Endodermal cell (in vitro differentiated cells): ENCODE data around the gene PNPLA8. TPM values are rescaled to one million over a fixed set of nuclear protein-coding genes. Genes with fewer than 3 reads are reported as not detected.

Experiments
- DNase-seq: peaks from one replicate; pipeline ENCODE4 v3.0.0-alpha.2; 2017
- H3K27ac ChIP-seq: 2 replicates; pipeline ENCODE4 v1.5.1; 2013; ENCODE audit warnings: mild to moderate bottlenecking, low read depth, low read length, moderate library complexity
- H3K27me3 ChIP-seq: 2 replicates; pipeline ENCODE4 v1.6.1; 2013; ENCODE audit warnings: mild to moderate bottlenecking, low read length, moderate library complexity; ENCODE audit not compliant: insufficient read depth, control insufficient read depth, poor library complexity, severe bottlenecking
- H3K36me3 ChIP-seq: 2 replicates; pipeline ENCODE4 v1.7.0; 2013; ENCODE audit warnings: mild to moderate bottlenecking, low read length, moderate library complexity; ENCODE audit not compliant: control insufficient read depth, insufficient read depth
- H3K4me1 ChIP-seq: one replicate; pipeline ENCODE4 v1.7.0; 2013; ENCODE audit warnings: low read length; ENCODE audit not compliant: control insufficient read depth, insufficient read depth
- H3K4me3 ChIP-seq: 2 replicates; pipeline ENCODE4 v1.5.1; 2013; ENCODE audit warnings: mild to moderate bottlenecking, low read length, moderate library complexity
- H3K9ac ChIP-seq: 2 replicates; pipeline ENCODE4 v1.6.1; 2013; ENCODE audit warnings: mild to moderate bottlenecking, low read length, moderate library complexity; ENCODE audit not compliant: poor library complexity, severe bottlenecking; ENCODE audit errors: extremely low read depth
- H3K9me3 ChIP-seq: 2 replicates; pipeline ENCODE4 v1.6.1; 2013; ENCODE audit warnings: mild to moderate bottlenecking, low read length, moderate library complexity; ENCODE audit not compliant: control insufficient read depth
- H3K27ac Mint-ChIP-seq: 2 replicates; pipeline ENCODE4 v1.8.0; 2020; ENCODE audit warnings: mixed read lengths
- H3K27me3 Mint-ChIP-seq: 2 replicates; pipeline ENCODE4 v1.8.0; 2021; ENCODE audit warnings: mild to moderate bottlenecking, mixed read lengths; ENCODE audit not compliant: insufficient read depth
- H3K36me3 Mint-ChIP-seq: 2 replicates; pipeline ENCODE4 v1.8.0; 2020; ENCODE audit warnings: low read depth, mixed read lengths
- H3K4me1 Mint-ChIP-seq: 2 replicates; pipeline ENCODE4 v1.8.0; 2020; ENCODE audit warnings: mixed read lengths
- H3K4me3 Mint-ChIP-seq: 2 replicates; pipeline ENCODE4 v1.8.0; 2020; ENCODE audit warnings: mild to moderate bottlenecking, moderate library complexity, mixed read lengths
- H3K9me3 Mint-ChIP-seq: 2 replicates; pipeline ENCODE4 v1.8.0; 2020; ENCODE audit warnings: mild to moderate bottlenecking, mixed read lengths
- WGBS, 2 experiments: methylation state at CpG; one replicate each; pipeline versions ENCODE4 v1.1.5 to v1.1.7; 2013; ENCODE audit warnings: missing lambda C conversion rate in 2 of 2, mixed read lengths in 1 of 2; ENCODE audit not compliant: insufficient coverage in 1 of 2, insufficient read length in 1 of 2; 5-methylcytosine and 5-hydroxymethylcytosine counted together
- total RNA-seq, 2 donors: library from RNA; stranded (reverse); fragmentation: NEBNext Ultra II Directional in 1 of 2; extraction: Animal tissue kit (Norgen Biotek cat#: 25700) in 1 of 2; gene quantifications; 2 replicates in 1 of 2; 3 replicates in 1 of 2; pipeline ENCODE4 v1.2.1, GENCODE V29; 2021
- TF ChIP-seq, protein P1 (sequence below): fragments of 200-600 bp; sonication (generic); conservative IDR thresholded peaks from 2 replicates; pipeline ENCODE4 v1.5.0; 2021; ENCODE audit warnings: antibody characterized with exemption, mild to moderate bottlenecking

PNPLA8 gene
- total RNA-seq, 2 donors from 2014 or later = 15.9 to 20.1 TPM

DNA sequence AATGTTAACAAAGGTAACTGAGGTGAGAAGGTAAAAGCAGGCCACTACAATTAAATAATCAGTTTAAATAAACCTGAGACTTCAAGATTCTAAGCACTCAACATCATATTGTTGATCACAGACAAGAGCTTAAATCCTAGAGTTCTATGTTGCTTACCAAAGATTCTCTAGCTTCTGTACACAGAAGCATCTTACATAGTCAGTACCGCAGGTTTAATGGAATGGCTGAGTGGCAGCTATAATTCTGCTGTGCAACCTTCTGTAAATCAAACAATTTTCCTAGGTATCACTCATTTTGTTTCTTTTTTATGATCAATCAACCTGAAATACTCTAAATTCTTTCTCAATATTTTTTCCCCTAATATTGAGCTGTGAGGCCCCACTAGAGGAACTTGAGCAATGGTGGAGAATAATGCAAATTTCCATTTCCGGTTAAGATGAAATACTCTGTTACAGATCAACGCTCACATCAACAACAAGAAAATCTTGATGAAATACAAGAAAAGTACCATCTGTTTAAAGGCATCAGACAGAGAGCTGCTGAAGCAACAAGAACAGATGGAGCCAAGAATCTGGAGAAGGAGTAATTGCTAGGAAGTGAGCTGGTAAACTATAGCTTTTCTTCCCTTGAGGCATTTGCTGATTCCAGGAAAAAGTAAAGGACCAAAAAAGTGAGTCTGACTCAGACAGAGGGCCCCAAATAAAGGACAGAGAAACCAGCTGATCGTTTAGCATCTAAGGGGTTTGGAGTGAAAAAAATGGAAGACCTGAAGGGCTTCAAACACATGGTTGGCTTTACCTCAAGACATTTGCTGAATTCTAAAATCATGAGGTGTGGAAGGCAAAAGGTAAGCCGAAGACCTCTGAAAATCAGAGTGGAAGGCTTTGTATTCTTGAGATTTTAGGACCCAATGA, 22.6 kb downstream of the PNPLA8 start:
- Mint-ChIP-seq H3K36me3 (peaks cover 26% of the 10 kb centered on the region), H3K4me1 (no peaks in the 10 kb centered on the region), H3K4me3 (no peak overlapping the region), H3K27me3 (no peaks in the 10 kb centered on the region), H3K9me3 (no peaks in the 10 kb centered on the region), H3K27ac (no peak overlapping the region)
- Histone ChIP-seq H3K4me3 (no peak overlapping the region), H3K9ac (no peak overlapping the region), H3K36me3 (peaks cover 31% of the 10 kb centered on the region), H3K9me3 (peaks cover 11% of the 10 kb centered on the region), H3K4me1 (no peaks in the 10 kb centered on the region), H3K27ac (no peak overlapping the region), H3K27me3 (no peaks in the 10 kb centered on the region)
- DNase-seq = no peak
- 77 to 95% methylated on average over 2 to 5 of the region's 5 CpGs for WGBS, 2 experiments
- TF ChIP-seq, protein P1, sequence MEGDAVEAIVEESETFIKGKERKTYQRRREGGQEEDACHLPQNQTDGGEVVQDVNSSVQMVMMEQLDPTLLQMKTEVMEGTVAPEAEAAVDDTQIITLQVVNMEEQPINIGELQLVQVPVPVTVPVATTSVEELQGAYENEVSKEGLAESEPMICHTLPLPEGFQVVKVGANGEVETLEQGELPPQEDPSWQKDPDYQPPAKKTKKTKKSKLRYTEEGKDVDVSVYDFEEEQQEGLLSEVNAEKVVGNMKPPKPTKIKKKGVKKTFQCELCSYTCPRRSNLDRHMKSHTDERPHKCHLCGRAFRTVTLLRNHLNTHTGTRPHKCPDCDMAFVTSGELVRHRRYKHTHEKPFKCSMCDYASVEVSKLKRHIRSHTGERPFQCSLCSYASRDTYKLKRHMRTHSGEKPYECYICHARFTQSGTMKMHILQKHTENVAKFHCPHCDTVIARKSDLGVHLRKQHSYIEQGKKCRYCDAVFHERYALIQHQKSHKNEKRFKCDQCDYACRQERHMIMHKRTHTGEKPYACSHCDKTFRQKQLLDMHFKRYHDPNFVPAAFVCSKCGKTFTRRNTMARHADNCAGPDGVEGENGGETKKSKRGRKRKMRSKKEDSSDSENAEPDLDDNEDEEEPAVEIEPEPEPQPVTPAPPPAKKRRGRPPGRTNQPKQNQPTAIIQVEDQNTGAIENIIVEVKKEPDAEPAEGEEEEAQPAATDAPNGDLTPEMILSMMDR = no peak

DNA sequence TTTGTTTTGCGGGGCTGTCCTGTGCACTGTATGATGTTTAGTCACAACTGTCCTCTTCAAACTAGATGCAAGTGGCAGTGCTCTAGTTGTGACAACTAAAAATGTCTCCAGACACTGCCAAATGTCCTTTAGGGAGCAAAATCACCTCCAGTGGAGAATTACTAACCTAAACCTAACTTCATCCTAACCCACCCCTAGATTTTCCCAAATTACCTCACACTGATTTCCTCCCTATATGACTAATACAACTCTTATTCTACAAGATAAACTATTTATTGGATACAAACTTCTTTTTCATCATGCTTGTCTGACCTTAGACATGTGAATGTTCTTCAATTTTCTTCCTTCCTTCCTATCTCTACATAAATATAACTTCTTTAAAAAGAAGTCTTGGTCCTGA, 26.4 kb downstream of the PNPLA8 start:
- Mint-ChIP-seq H3K36me3 (peaks cover 18% of the 10 kb centered on the region), H3K4me3 (no peak overlapping the region), H3K9me3 (no peaks in the 10 kb centered on the region), H3K4me1 (no peaks in the 10 kb centered on the region), H3K27ac (no peak overlapping the region), H3K27me3 (no peaks in the 10 kb centered on the region)
- Histone ChIP-seq H3K27me3 (no peaks in the 10 kb centered on the region), H3K27ac (no peak overlapping the region), H3K4me3 (no peak overlapping the region), H3K9ac (no peak overlapping the region), H3K9me3 (no peaks in the 10 kb centered on the region), H3K36me3 (peaks cover 25% of the 10 kb centered on the region), H3K4me1 (no peaks in the 10 kb centered on the region)
- 96 to 100% methylated on average over 1 of the region's 1 CpG for WGBS, 2 experiments
- TF ChIP-seq, protein P1 = no peak
- DNase-seq = no peak

DNA sequence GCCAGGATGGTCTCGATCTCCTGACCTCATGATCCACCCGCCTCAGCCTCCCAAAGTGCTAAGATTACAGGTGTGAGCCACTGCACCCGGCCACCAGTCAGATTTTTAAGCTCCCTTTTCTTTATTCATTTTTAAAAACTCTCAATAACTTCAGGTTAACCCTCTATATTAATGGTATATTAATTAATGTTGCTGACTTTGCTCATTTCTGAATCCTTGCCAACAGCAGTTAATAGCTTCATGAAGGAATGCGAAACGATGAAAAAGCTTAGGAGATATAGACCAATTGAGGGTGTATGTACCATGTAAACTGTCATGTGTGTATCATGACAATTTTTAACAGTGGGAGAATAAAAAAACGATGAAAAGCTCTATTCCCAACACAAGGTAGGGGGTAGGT, 27.5 kb downstream of the PNPLA8 start:
- Mint-ChIP-seq H3K27me3 (no peaks in the 10 kb centered on the region), H3K4me1 (no peaks in the 10 kb centered on the region), H3K9me3 (no peaks in the 10 kb centered on the region), H3K36me3 (peaks cover 21% of the 10 kb centered on the region), H3K4me3 (no peak overlapping the region), H3K27ac (no peak overlapping the region)
- no peak for DNase-seq
- no peak overlapping the region for H3K9ac ChIP-seq
- H3K27ac ChIP-seq = no peak overlapping the region
- no peaks in the 10 kb centered on the region for H3K4me1 ChIP-seq
- H3K27me3 ChIP-seq = no peaks in the 10 kb centered on the region
- H3K36me3 ChIP-seq = peaks cover 33% of the 10 kb centered on the region
- H3K4me3 ChIP-seq = no peak overlapping the region
- no peaks in the 10 kb centered on the region for H3K9me3 ChIP-seq
- WGBS, 2 experiments = 86 to 91% methylated on average over 3 to 6 of the region's 6 CpGs
- TF ChIP-seq, protein P1 = no peak
